ENCODE measurements around the gene KRT24. TPM values are rescaled to one million over a fixed set of nuclear protein-coding genes. Genes with fewer than 3 reads are reported as not detected.
A peak's percentile ranks its signal among the peaks of the same experiment; 100 is the strongest.

Gene KRT24
- total and polyA plus RNA-seq, 3 experiments from 2014 or later: not detected

DNA sequence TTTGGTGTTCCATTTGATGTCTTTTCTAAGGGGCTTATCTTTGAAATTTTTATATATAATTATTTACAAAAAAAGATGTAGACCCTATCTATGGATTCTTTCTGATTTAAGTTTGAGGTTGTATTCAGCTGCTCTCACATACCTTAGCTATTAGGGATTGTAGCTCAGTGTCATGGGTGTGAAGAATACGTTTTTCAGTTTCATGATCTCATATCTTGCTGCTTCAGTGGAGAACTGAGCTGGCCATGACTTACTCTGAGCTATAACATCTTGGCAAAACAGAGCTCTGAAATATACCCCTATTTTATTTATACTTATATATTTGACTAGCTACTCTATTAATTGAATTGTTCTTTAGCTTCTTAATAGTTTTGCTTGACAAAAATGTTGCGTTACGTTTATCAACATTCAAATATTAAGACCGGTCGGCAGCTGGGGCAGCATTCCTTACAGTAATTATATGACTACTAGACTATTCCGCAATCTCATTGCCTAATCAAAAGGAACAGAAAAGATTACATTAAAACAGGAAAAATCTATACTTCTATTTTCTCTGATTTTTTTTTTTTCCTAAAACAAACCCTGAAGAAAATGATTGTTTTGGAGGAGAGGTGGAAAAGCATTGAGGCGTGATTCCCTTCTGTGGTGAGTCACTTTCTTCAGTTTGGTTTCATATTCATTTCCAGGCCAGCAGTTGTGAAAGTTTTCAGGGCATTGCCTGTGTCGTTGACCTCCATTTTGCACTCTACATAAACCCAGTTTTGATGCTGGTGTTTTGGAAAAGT lies 24.1 kb upstream of the KRT24 start:
- no peaks in the 10 kb centered on the region for H3K4me1 Mint-ChIP-seq
- Histone ChIP-seq H3K36me3 (ENCODE audit: insufficient read depth, low read length) (no peaks in the 10 kb centered on the region), H3K4me1 (ENCODE audit: insufficient read depth, low read length) (no peaks in the 10 kb centered on the region), H3K9me3 (ENCODE audit: low read length) (no peaks in the 10 kb centered on the region), H3K4me3 (ENCODE audit: low read length) (no peak overlapping the region), H3K27ac (ENCODE audit: low read depth, low read length) (no peak overlapping the region), H3K27me3 (ENCODE audit: insufficient read depth, low read length, poor library complexity, severe bottlenecking) (no peaks in the 10 kb centered on the region)
- DNase-seq: no peak
- ChIA-PET POLR2A (no interaction called here), CTCF (interaction anchor here (1.1 kb wide), 1 partner anchor 108 kb away, joined by 4 read pairs; no protein-coding TSS in a partner anchor)
- H3K36me3 Mint-ChIP-seq: no peaks in the 10 kb centered on the region
- H3K27ac Mint-ChIP-seq: no peak overlapping the region
- no peak overlapping the region for H3K4me3 Mint-ChIP-seq
- H3K9me3 Mint-ChIP-seq: no peaks in the 10 kb centered on the region
- peaks cover 12 to 61% of the 10 kb centered on the region in 2 donors for H3K27me3 Mint-ChIP-seq

DNA sequence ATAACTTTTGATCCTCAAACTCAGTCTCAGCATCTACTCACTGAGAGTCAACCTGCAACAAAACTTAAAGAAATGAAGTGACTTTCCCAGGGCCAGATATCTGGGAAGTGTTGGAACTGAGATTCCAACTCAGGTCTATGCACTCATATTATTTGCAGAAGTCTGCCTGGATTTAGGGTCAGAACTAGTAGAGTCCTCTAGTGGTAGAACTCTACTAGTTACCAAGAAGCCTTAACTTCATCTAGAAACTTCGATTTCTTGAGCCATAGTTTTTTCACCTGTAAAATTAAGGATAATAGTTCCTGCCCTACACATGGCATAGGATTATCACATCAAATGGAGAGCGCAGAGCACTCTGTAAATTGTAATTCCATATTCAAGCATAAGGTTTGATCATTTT lies 23.4 kb upstream of the KRT24 start:
- Mint-ChIP-seq H3K36me3 (no peaks in the 10 kb centered on the region), H3K9me3 (no peaks in the 10 kb centered on the region), H3K27ac (no peak overlapping the region), H3K4me1 (no peaks in the 10 kb centered on the region), H3K27me3 (peaks cover 12 to 54% of the 10 kb centered on the region in 2 donors), H3K4me3 (no peak overlapping the region)
- no peaks in the 10 kb centered on the region for H3K27me3 ChIP-seq (ENCODE audit: insufficient read depth, low read length, poor library complexity, severe bottlenecking)
- CTCF ChIA-PET: interaction anchor here (1.1 kb wide), 1 partner anchor 107 kb away, joined by 4 read pairs; no protein-coding TSS in a partner anchor
- no peak overlapping the region for H3K4me3 ChIP-seq (ENCODE audit: low read length)
- H3K36me3 ChIP-seq (ENCODE audit: insufficient read depth, low read length): no peaks in the 10 kb centered on the region
- POLR2A ChIA-PET: no interaction called here
- H3K9me3 ChIP-seq (ENCODE audit: low read length): no peaks in the 10 kb centered on the region
- no peak overlapping the region for H3K27ac ChIP-seq (ENCODE audit: low read depth, low read length)
- DNase-seq: peak in 2 of 5 donors; percentile 2 to 4
- H3K4me1 ChIP-seq (ENCODE audit: insufficient read depth, low read length): no peaks in the 10 kb centered on the region

DNA sequence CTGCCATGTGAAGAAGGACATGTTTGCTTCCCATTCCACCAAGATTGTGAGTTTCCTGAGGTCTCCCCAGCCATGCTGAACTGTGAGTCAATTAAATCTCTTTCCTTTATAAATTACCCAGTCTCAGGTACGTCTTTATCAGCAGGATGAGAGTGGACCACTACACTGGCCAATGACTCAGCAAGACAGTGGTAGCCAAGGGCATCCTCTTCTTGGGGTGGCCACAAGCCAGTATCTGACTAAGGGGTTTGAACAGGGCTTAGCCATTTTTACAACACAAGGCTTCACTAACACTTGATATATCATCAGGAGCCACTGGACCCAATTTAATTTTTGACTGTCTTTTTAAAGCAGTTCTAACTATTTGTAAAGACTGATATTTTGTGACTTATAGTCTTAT lies 21.1 kb upstream of the KRT24 start:
- no peak overlapping the region for H3K4me3 ChIP-seq (ENCODE audit: low read length)
- no peak overlapping the region for H3K27ac ChIP-seq (ENCODE audit: low read depth, low read length)
- Mint-ChIP-seq H3K4me3 (no peak overlapping the region), H3K4me1 (no peaks in the 10 kb centered on the region), H3K36me3 (no peaks in the 10 kb centered on the region), H3K27ac (peak overlapping the region in 1 of 8 donors; percentile 31), H3K27me3 (peaks cover 11 to 58% of the 10 kb centered on the region in 2 donors), H3K9me3 (no peaks in the 10 kb centered on the region)
- ChIA-PET CTCF (no interaction called here), POLR2A (no interaction called here)
- no peak for DNase-seq
- no peaks in the 10 kb centered on the region for H3K27me3 ChIP-seq (ENCODE audit: insufficient read depth, low read length, poor library complexity, severe bottlenecking)
- no peaks in the 10 kb centered on the region for H3K9me3 ChIP-seq (ENCODE audit: low read length)
- no peaks in the 10 kb centered on the region for H3K4me1 ChIP-seq (ENCODE audit: insufficient read depth, low read length)
- H3K36me3 ChIP-seq (ENCODE audit: insufficient read depth, low read length): no peaks in the 10 kb centered on the region

DNA sequence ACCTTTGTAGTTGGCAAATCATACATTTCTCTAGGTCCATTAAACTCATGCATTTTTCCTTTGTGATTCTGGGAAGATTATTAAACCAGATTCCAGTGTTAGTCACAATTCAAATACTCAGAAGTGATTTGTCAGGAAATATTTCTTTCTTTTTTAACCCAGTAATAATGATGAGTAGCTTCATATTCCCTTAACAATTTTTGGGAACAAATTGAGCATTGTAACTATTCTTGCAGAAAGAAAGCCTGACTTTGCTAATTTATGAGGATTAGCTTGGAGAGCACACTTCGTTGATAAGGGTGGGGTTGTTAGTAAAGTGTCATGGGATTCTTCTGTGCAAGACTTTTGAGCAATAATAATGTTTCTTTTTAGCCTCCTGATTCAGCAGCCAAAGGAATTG lies 18.7 kb upstream of the KRT24 start:
- POLR2A ChIA-PET: interaction anchor here (1.0 kb wide), 1 partner anchor 14 kb away, joined by 3 read pairs; no protein-coding TSS in a partner anchor
- Mint-ChIP-seq H3K27ac (no peak overlapping the region), H3K4me1 (no peaks in the 10 kb centered on the region), H3K27me3 (peaks cover 15 to 53% of the 10 kb centered on the region in 2 donors), H3K4me3 (no peak overlapping the region), H3K9me3 (no peaks in the 10 kb centered on the region), H3K36me3 (no peaks in the 10 kb centered on the region)
- H3K36me3 ChIP-seq (ENCODE audit: insufficient read depth, low read length): no peaks in the 10 kb centered on the region
- H3K27me3 ChIP-seq (ENCODE audit: insufficient read depth, low read length, poor library complexity, severe bottlenecking): no peaks in the 10 kb centered on the region
- CTCF ChIA-PET: no interaction called here
- no peak for DNase-seq
- no peak overlapping the region for H3K27ac ChIP-seq (ENCODE audit: low read depth, low read length)
- H3K9me3 ChIP-seq (ENCODE audit: low read length): no peaks in the 10 kb centered on the region
- no peaks in the 10 kb centered on the region for H3K4me1 ChIP-seq (ENCODE audit: insufficient read depth, low read length)
- no peak overlapping the region for H3K4me3 ChIP-seq (ENCODE audit: low read length)

DNA sequence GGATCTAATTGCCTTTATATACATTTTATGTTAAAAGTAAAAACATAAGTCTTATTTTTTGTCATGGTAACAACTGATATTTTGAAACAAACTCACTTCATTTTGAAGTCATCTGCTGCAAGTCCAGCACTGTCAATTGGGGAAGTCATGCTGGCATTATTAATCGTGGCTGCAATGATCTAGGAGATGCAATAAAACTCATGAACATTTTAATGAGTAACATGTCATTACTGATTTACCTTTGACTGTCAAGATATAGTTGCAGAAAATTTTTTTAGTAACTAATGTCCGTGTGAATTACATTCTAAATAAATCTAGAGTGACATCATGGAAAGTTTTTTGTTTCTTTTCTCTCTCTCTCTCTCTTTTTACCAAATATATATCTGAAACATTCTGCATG lies 17.3 kb upstream of the KRT24 start:
- CTCF ChIA-PET: no interaction called here
- H3K9me3 ChIP-seq (ENCODE audit: low read length): no peaks in the 10 kb centered on the region
- no peak for DNase-seq
- no peak overlapping the region for H3K4me3 Mint-ChIP-seq
- no peaks in the 10 kb centered on the region for H3K27me3 ChIP-seq (ENCODE audit: insufficient read depth, low read length, poor library complexity, severe bottlenecking)
- H3K36me3 Mint-ChIP-seq: no peaks in the 10 kb centered on the region
- peaks cover 14 to 53% of the 10 kb centered on the region in 2 donors for H3K27me3 Mint-ChIP-seq
- H3K4me1 ChIP-seq (ENCODE audit: insufficient read depth, low read length): no peaks in the 10 kb centered on the region
- H3K27ac Mint-ChIP-seq: no peak overlapping the region
- no peak overlapping the region for H3K4me3 ChIP-seq (ENCODE audit: low read length)
- H3K4me1 Mint-ChIP-seq: no peaks in the 10 kb centered on the region
- H3K27ac ChIP-seq (ENCODE audit: low read depth, low read length): no peak overlapping the region
- H3K9me3 Mint-ChIP-seq: no peaks in the 10 kb centered on the region
- POLR2A ChIA-PET: no interaction called here
- H3K36me3 ChIP-seq (ENCODE audit: insufficient read depth, low read length): no peaks in the 10 kb centered on the region

DNA sequence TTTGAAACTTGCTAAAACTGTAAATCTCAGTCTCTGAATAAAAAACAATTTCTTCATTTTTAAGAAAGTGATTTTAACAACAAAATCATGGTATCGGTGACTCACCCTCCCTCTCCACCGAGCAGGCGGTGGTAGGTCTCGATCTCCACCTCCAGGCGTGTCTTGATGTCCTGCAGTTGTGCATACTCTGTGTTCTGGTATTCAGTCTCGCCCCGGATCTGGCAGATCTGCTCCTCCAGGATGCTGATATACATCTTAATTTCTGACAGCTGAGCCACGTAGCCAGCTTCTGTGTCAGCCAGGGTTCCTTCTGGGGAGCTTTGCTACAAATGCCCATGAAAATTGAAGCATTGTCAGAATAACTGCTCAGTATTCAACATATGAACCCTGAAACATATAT lies 15.4 kb upstream of the KRT24 start:
- DNase-seq: no peak
- Mint-ChIP-seq H3K4me3 (no peak overlapping the region), H3K27ac (no peak overlapping the region), H3K4me1 (no peaks in the 10 kb centered on the region), H3K9me3 (no peaks in the 10 kb centered on the region), H3K36me3 (no peaks in the 10 kb centered on the region), H3K27me3 (peaks cover 19 to 51% of the 10 kb centered on the region in 2 donors)
- Histone ChIP-seq H3K9me3 (ENCODE audit: low read length) (no peaks in the 10 kb centered on the region), H3K27me3 (ENCODE audit: insufficient read depth, low read length, poor library complexity, severe bottlenecking) (no peaks in the 10 kb centered on the region), H3K4me1 (ENCODE audit: insufficient read depth, low read length) (no peaks in the 10 kb centered on the region), H3K27ac (ENCODE audit: low read depth, low read length) (no peak overlapping the region), H3K36me3 (ENCODE audit: insufficient read depth, low read length) (no peaks in the 10 kb centered on the region), H3K4me3 (ENCODE audit: low read length) (no peak overlapping the region)
- POLR2A ChIA-PET: no interaction called here
- CTCF ChIA-PET: no interaction called here

DNA sequence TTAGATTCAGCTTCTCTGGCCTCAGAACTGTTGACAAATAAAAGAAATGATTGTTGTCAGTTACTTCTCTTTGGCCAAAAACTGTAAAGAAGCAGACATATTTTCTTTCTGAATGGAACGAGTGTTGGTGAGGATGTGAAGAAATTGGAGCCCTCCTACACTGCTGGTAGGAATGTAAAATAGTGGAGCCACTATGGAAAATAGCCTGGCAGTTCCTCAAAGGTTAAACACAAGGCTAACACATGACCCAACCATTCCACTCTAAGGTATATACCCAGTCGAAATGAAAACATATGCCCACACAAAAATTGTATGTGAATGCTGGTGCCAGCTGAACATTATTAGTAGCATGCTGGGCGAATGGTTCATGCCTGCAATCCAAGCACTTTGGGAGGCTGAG lies 14.2 kb upstream of the KRT24 start:
- H3K36me3 Mint-ChIP-seq: no peaks in the 10 kb centered on the region
- ChIA-PET CTCF (no interaction called here), POLR2A (no interaction called here)
- H3K4me1 ChIP-seq (ENCODE audit: insufficient read depth, low read length): no peaks in the 10 kb centered on the region
- H3K36me3 ChIP-seq (ENCODE audit: insufficient read depth, low read length): no peaks in the 10 kb centered on the region
- no peak overlapping the region for H3K27ac Mint-ChIP-seq
- H3K4me3 Mint-ChIP-seq: no peak overlapping the region
- no peaks in the 10 kb centered on the region for H3K9me3 Mint-ChIP-seq
- H3K9me3 ChIP-seq (ENCODE audit: low read length): no peaks in the 10 kb centered on the region
- peaks cover 19 to 45% of the 10 kb centered on the region in 2 donors for H3K27me3 Mint-ChIP-seq
- no peak for DNase-seq
- H3K4me3 ChIP-seq (ENCODE audit: low read length): no peak overlapping the region
- no peak overlapping the region for H3K27ac ChIP-seq (ENCODE audit: low read depth, low read length)
- H3K4me1 Mint-ChIP-seq: no peaks in the 10 kb centered on the region
- no peaks in the 10 kb centered on the region for H3K27me3 ChIP-seq (ENCODE audit: insufficient read depth, low read length, poor library complexity, severe bottlenecking)

DNA sequence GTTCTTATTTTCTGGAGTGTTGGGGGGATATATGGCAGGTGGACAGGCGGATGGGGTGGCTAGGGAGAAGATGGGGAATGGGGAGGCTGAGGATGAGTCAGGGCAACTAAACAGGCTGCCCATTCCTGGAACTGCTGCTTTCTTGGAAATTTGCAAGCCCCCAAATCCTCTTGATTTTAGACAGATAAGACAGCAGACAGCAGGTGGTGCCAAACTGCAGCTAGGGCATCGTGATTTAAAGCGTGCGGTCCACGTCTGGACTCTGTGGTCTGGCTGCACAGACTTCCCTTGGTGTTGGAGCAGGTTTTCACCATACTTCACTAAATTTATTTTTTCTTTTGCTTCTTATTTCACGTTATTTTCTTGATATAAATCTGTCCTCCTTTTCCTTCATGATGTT lies 10.9 kb upstream of the KRT24 start:
- H3K27ac ChIP-seq (ENCODE audit: low read depth, low read length): no peak overlapping the region
- H3K27me3 ChIP-seq (ENCODE audit: insufficient read depth, low read length, poor library complexity, severe bottlenecking): no peaks in the 10 kb centered on the region
- ChIA-PET CTCF (no interaction called here), POLR2A (no interaction called here)
- H3K27me3 Mint-ChIP-seq: peaks cover 18 to 35% of the 10 kb centered on the region in 2 donors
- no peak for DNase-seq
- H3K36me3 ChIP-seq (ENCODE audit: insufficient read depth, low read length): no peaks in the 10 kb centered on the region
- H3K4me1 ChIP-seq (ENCODE audit: insufficient read depth, low read length): no peaks in the 10 kb centered on the region
- H3K27ac Mint-ChIP-seq: no peak overlapping the region
- no peaks in the 10 kb centered on the region for H3K9me3 Mint-ChIP-seq
- H3K36me3 Mint-ChIP-seq: no peaks in the 10 kb centered on the region
- H3K4me3 ChIP-seq (ENCODE audit: low read length): no peak overlapping the region
- H3K4me3 Mint-ChIP-seq: no peak overlapping the region
- no peaks in the 10 kb centered on the region for H3K4me1 Mint-ChIP-seq
- no peaks in the 10 kb centered on the region for H3K9me3 ChIP-seq (ENCODE audit: low read length)

All from CD8-positive, alpha-beta memory T cell (primary cell).